LNCAP (cell line): ENCODE results near the gene FBLL1.

Experiments
- CTCF ChIP-seq: fragments of 450-650 bp; IDR thresholded peaks from 2 replicates; pipeline ENCODE4 v1.5.1; 2017; ENCODE audit warnings: mild to moderate bottlenecking

Gene FBLL1

GRCh38 chr5:168562279-168562678 is 33.2 kb downstream of the FBLL1 start:
- no peak for TF ChIP-seq CTCF

DNA sequence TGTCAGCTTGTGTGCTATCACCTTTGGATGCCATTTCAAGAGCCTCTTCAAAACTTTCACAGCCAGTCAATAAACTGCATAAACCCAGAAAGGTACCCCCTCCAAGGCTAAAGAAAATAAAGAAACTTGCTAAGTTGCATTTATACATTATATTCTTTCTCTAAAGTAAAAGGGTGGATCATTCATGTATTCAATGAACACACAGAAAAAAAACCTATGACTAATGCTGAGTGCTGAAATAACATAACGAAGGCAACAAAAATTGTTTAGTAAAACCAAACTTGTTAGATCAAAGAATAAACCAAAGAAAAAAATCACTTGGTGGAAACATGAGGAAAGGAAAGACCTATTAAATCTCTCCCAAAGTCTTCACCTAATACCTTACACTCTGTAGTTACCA is 34.9 kb downstream of the FBLL1 start:
- TF ChIP-seq CTCF = no peak

GRCh38 chr5:168568738-168569137 is 39.6 kb downstream of the FBLL1 start:
- TF ChIP-seq CTCF = no peak

- TF ChIP-seq CTCF = no peak
Measured at GRCh38 chr5:168570490-168571328, 41.6 kb downstream of the FBLL1 start.

GRCh38 chr5:168575391-168576372 is 46.6 kb downstream of the FBLL1 start:
- no peak for TF ChIP-seq CTCF

DNA sequence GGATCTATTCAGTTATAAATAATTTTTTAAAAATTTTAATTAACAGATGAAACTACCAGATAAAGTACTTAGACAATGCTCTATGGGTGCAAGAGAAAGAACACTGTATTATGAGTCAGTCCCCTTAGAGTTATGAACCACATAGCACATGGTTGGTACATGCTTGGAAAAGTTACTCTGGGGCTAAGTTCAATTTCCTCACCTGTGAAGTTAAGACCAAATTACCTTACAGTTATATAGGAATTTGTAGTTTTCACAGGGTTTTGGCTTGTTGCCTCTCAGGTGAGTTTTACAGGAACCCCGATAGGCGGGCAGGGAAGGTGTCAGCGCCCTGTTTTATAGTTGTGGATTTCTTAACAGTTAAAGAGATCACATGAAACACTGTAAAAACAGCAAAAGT is 48.9 kb downstream of the FBLL1 start:
- no peak for TF ChIP-seq CTCF

- no peak for TF ChIP-seq CTCF
Measured at GRCh38 chr5:168578538-168579487, 49.7 kb downstream of the FBLL1 start, which contains the start of gene PANK3. Gene PANK3 (minus strand): TSS chr5:168579368. CDS start chr5:168579283, 85 bp downstream.
